ENCODE data around the gene GPR35.

DNA sequence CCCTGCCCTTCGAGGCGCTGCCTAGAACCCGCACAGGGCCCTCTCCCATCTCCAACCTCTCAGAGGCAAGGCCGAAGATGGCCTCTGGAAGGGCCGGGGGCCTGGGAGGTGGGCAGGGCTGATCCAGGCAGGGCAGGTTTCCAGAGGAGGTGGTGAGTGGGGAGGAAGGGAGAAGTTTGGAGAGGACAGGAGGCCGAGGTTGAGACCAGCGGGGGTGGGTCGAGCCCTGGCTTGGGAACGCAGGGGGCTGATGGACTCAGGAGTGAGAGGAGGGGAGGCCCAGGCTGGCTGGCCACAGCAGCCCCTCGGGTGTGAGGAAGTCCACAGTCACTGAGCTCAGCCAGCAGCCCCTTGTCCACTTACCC, 28.2 kb upstream of the GPR35 start:
- TF ChIP-seq, protein P1, sequence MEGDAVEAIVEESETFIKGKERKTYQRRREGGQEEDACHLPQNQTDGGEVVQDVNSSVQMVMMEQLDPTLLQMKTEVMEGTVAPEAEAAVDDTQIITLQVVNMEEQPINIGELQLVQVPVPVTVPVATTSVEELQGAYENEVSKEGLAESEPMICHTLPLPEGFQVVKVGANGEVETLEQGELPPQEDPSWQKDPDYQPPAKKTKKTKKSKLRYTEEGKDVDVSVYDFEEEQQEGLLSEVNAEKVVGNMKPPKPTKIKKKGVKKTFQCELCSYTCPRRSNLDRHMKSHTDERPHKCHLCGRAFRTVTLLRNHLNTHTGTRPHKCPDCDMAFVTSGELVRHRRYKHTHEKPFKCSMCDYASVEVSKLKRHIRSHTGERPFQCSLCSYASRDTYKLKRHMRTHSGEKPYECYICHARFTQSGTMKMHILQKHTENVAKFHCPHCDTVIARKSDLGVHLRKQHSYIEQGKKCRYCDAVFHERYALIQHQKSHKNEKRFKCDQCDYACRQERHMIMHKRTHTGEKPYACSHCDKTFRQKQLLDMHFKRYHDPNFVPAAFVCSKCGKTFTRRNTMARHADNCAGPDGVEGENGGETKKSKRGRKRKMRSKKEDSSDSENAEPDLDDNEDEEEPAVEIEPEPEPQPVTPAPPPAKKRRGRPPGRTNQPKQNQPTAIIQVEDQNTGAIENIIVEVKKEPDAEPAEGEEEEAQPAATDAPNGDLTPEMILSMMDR (IDR thresholded peaks at IDR 0.05), result no peak
- TF ChIP-seq EZH2phosphoT487 (IDR thresholded peaks at IDR 0.05; ENCODE audit: borderline replicate concordance, low read depth) (no peak), JUND (IDR thresholded peaks at IDR 0.05) (no peak), NRF1 (IDR thresholded peaks at IDR 0.05; ENCODE audit: low read depth, low read length) (no peak), MXI1 (IDR thresholded peaks at IDR 0.05; ENCODE audit: low read depth, low read length) (no peak), RCOR1 (IDR thresholded peaks at IDR 0.05; ENCODE audit: low read length) (no peak), EP300 (IDR thresholded peaks at IDR 0.05; ENCODE audit: borderline replicate concordance in 1 of 2, low read depth in 1 of 2, low read length in 1 of 2) (no peak)

Measured in SK-N-SH (cell line).